GM12878 (cell line): ENCODE measurements around the gene NEK7. TPM values are rescaled to one million over a fixed set of nuclear protein-coding genes. Genes with fewer than 3 reads are reported as not detected.

Source experiments
- ASH2L ChIP-seq: fragments of 300-600, 200-600 bp; sonication (generic); IDR thresholded peaks from 2 replicates; pipeline ENCODE4 v1.6.1; 2017; ENCODE audit warnings: low read depth, mild to moderate bottlenecking, borderline replicate concordance
- ATF2 ChIP-seq: IDR thresholded peaks from 2 replicates; pipeline ENCODE4 v1.6.1; 2012; ENCODE audit warnings: low read length, inconsistent platforms
- BCL11A ChIP-seq: IDR thresholded peaks from 2 replicates; pipeline ENCODE4 v1.6.1; 2011; ENCODE audit warnings: low read depth, low read length
- BRCA1 ChIP-seq: IDR thresholded peaks from 2 replicates; pipeline ENCODE4 v1.6.1; 2011; ENCODE audit warnings: low read depth, low read length, improper control_type of control experiment
- CREB1 ChIP-seq: IDR thresholded peaks from 2 replicates; pipeline ENCODE4 v1.6.1; 2012; ENCODE audit warnings: low read depth, mild to moderate bottlenecking, inconsistent platforms
- GATAD2B ChIP-seq: fragments of 450-650 bp; conservative IDR thresholded peaks from 2 replicates; pipeline ENCODE4 v1.6.1; 2017; ENCODE audit warnings: low read depth, mild to moderate bottlenecking, moderate library complexity
- JUND ChIP-seq: IDR thresholded peaks from 2 replicates; pipeline ENCODE4 v1.6.1; 2012; ENCODE audit warnings: low read depth, mild to moderate bottlenecking, low read length, improper control_type of control experiment, moderate library complexity
- MEF2B ChIP-seq: fragments of 450-650 bp; IDR thresholded peaks from 2 replicates; pipeline ENCODE4 v1.6.1; 2018; ENCODE audit warnings: mild to moderate bottlenecking, moderate library complexity; ENCODE audit not compliant: partially characterized antibody, poor library complexity, severe bottlenecking
- MTA2 ChIP-seq: fragments of 450-650 bp; IDR thresholded peaks from 2 replicates; pipeline ENCODE4 v1.6.1; 2016; ENCODE audit warnings: low read depth, mild to moderate bottlenecking, moderate library complexity
- MYB ChIP-seq: fragments of 150-350 bp; IDR thresholded peaks from 2 replicates; pipeline ENCODE4 v1.6.1; 2014; ENCODE audit warnings: mild to moderate bottlenecking, low read depth, low read length, borderline replicate concordance
- PAX8 ChIP-seq: fragments of 450-650 bp; IDR thresholded peaks from 2 replicates; pipeline ENCODE4 v1.6.1; 2017; ENCODE audit warnings: mild to moderate bottlenecking, moderate library complexity
- RAD21 ChIP-seq: IDR thresholded peaks from 2 replicates; pipeline ENCODE4 v1.6.1; 2011; ENCODE audit warnings: mild to moderate bottlenecking, low read depth, low read length, moderate library complexity; ENCODE audit not compliant: insufficient read depth
- RBBP5 ChIP-seq: fragments of 200-600 bp; sonication (generic); conservative IDR thresholded peaks from 2 replicates; pipeline ENCODE4 v1.6.1; 2016
- SMARCA5 ChIP-seq: fragments of 450-650 bp; IDR thresholded peaks from 2 replicates; pipeline ENCODE4 v1.6.1; 2017; ENCODE audit warnings: mild to moderate bottlenecking
- SMC3 ChIP-seq: IDR thresholded peaks from 2 replicates; pipeline ENCODE4 v1.6.1; 2011; ENCODE audit warnings: low read length, improper control_type of control experiment, borderline replicate concordance
- WRNIP1 ChIP-seq: IDR thresholded peaks from 2 replicates; pipeline ENCODE4 v1.6.1; 2011; ENCODE audit warnings: low read depth, low read length, improper control_type of control experiment, borderline replicate concordance
- ZNF217 ChIP-seq: fragments of 450-650 bp; IDR thresholded peaks from 2 replicates; pipeline ENCODE4 v1.6.1; 2017; ENCODE audit warnings: antibody characterized with exemption, mild to moderate bottlenecking
- ZNF24 ChIP-seq: fragments of 450-650 bp; IDR thresholded peaks from 2 replicates; pipeline ENCODE4 v1.6.1; 2017; ENCODE audit warnings: antibody characterized with exemption, mild to moderate bottlenecking
- polyA plus RNA-seq, 11 experiments: library from polyadenylated mRNA; depleted of rRNA in 4 of 11; unstranded in 6 of 11; stranded (reverse) in 5 of 11; fragments of >200 nt; fragmentation: Nextera tagmentation in 4 of 11; fragmentation: Illumina TruSeq in 1 of 11; extraction: Ambion mirVana in 4 of 11; extraction: Trizol in 1 of 11; gene quantifications; 1 replicate in 1 of 11; 2 replicates in 10 of 11; pipeline versions ENCODE4 v1.2.1 to v1.2.3, GENCODE V29; 2011 to 2016; ENCODE audit warnings: inconsistent platforms in 2 of 11, missing spikeins in 2 of 11, low read depth in 1 of 11
- total RNA-seq, 4 experiments: library from RNA; depleted of rRNA in 3 of 4; stranded (reverse); fragments of >200 nt in 3 of 4; fragmentation: Illumina TruSeq in 1 of 4; extraction: Trizol in 1 of 4; gene quantifications; 2 replicates each; pipeline versions ENCODE4 v1.2.1 to v1.2.3, GENCODE V29; 2013 to 2021
- TF ChIP-seq, protein P1 (sequence below): fragments of 450-650 bp; IDR thresholded peaks from 2 replicates; pipeline ENCODE4 v1.6.1; 2017; ENCODE audit warnings: low read depth, mild to moderate bottlenecking, moderate library complexity
- TF ChIP-seq, protein P2 (sequence below): fragments of 450-650 bp; IDR thresholded peaks from 2 replicates; pipeline ENCODE4 v1.6.1; 2016; ENCODE audit warnings: mild to moderate bottlenecking
- TF ChIP-seq, protein P3 (sequence below): fragments of 450-650 bp; IDR thresholded peaks from 2 replicates; pipeline ENCODE4 v1.6.1; 2016; ENCODE audit warnings: mild to moderate bottlenecking, moderate library complexity, borderline replicate concordance

NEK7 gene
- total and polyA plus RNA-seq, 10 of the 15 experiments (the other 5 are each of a cell fraction or from before 2014, with no cell fraction given) = 9.4 to 77.7 (median 24.0) TPM

DNA sequence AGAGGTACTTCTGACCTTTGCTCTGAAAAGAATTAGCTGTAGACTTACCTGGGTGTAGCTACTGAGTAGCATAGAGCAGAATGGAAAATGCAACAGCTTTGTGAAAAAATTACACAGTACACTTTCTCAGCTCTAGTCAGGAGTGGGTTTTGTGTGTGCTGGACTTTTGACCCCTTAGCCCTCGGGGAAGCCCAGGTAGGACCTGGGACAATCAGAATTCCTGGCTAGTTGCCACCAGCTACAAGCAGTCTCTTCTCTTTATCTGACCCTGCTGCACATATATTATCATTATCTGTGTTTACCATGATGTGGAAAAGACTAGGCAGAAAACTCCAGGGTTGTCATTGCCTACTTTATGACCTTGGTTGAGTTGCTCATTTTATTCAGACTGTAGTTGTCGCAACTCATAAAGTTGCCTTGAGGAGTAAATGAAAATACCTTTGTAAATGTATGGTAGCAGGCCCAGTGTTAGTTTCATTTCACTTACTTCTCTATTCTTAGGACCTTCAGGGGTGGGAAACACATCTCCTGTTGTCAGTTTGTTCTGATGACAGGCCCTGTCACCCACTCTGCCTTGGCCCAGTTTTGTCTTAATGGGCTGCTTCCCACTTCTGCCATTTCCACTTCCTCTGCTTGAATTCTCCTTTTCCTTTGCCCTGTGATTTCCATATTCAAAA, 5.4 kb downstream of the NEK7 start (continued):
- TF ChIP-seq, protein P1, sequence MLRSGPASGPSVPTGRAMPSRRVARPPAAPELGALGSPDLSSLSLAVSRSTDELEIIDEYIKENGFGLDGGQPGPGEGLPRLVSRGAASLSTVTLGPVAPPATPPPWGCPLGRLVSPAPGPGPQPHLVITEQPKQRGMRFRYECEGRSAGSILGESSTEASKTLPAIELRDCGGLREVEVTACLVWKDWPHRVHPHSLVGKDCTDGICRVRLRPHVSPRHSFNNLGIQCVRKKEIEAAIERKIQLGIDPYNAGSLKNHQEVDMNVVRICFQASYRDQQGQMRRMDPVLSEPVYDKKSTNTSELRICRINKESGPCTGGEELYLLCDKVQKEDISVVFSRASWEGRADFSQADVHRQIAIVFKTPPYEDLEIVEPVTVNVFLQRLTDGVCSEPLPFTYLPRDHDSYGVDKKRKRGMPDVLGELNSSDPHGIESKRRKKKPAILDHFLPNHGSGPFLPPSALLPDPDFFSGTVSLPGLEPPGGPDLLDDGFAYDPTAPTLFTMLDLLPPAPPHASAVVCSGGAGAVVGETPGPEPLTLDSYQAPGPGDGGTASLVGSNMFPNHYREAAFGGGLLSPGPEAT = peak; percentile 53; the same call in 1 of the 2 replicates
- TF ChIP-seq MEF2B (peak; percentile 55), ASH2L (no peak), PAX8 (no peak), BRCA1 (no peak), ZNF24 (no peak), ATF2 (0 out of 2 replicates have a peak, but pooled peaks have one; percentile 35), SMC3 (no peak), GATAD2B (peak; percentile 51; the same call in 1 of the 2 replicates), ZNF217 (peak; percentile 16; the same call in 1 of the 2 replicates), MYB (no peak), RAD21 (no peak), RBBP5 (no peak), WRNIP1 (no peak), CREB1 (no peak), JUND (no peak), SMARCA5 (no peak), MTA2 (peak; percentile 9; the same call in 1 of the 2 replicates), BCL11A (no peak)
- TF ChIP-seq, protein P2, sequence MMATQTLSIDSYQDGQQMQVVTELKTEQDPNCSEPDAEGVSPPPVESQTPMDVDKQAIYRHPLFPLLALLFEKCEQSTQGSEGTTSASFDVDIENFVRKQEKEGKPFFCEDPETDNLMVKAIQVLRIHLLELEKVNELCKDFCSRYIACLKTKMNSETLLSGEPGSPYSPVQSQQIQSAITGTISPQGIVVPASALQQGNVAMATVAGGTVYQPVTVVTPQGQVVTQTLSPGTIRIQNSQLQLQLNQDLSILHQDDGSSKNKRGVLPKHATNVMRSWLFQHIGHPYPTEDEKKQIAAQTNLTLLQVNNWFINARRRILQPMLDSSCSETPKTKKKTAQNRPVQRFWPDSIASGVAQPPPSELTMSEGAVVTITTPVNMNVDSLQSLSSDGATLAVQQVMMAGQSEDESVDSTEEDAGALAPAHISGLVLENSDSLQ = peak; percentile 89
- TF ChIP-seq, protein P3, sequence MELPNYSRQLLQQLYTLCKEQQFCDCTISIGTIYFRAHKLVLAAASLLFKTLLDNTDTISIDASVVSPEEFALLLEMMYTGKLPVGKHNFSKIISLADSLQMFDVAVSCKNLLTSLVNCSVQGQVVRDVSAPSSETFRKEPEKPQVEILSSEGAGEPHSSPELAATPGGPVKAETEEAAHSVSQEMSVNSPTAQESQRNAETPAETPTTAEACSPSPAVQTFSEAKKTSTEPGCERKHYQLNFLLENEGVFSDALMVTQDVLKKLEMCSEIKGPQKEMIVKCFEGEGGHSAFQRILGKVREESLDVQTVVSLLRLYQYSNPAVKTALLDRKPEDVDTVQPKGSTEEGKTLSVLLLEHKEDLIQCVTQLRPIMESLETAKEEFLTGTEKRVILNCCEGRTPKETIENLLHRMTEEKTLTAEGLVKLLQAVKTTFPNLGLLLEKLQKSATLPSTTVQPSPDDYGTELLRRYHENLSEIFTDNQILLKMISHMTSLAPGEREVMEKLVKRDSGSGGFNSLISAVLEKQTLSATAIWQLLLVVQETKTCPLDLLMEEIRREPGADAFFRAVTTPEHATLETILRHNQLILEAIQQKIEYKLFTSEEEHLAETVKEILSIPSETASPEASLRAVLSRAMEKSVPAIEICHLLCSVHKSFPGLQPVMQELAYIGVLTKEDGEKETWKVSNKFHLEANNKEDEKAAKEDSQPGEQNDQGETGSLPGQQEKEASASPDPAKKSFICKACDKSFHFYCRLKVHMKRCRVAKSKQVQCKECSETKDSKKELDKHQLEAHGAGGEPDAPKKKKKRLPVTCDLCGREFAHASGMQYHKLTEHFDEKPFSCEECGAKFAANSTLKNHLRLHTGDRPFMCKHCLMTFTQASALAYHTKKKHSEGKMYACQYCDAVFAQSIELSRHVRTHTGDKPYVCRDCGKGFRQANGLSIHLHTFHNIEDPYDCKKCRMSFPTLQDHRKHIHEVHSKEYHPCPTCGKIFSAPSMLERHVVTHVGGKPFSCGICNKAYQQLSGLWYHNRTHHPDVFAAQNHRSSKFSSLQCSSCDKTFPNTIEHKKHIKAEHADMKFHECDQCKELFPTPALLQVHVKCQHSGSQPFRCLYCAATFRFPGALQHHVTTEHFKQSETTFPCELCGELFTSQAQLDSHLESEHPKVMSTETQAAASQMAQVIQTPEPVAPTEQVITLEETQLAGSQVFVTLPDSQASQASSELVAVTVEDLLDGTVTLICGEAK = peak; percentile 30; the same call in 1 of the 2 replicates
